Measurements from ENCODE around the gene TRIM24. TPM values are rescaled to one million over a fixed set of nuclear protein-coding genes. Genes with fewer than 3 reads are reported as not detected.
A peak's percentile ranks its signal among the peaks of the same experiment; 100 is the strongest.

Gene TRIM24
- total and polyA plus RNA-seq, 2 of the 13 experiments (the other 11 are each of a cell fraction or from before 2014, with no cell fraction given) = 100 to 106 TPM

- ATAC-seq = peak; percentile 10
These were observed 53.3 kb downstream of the TRIM24 start for GRCh38 chr7:138513344-138513871.

DNA sequence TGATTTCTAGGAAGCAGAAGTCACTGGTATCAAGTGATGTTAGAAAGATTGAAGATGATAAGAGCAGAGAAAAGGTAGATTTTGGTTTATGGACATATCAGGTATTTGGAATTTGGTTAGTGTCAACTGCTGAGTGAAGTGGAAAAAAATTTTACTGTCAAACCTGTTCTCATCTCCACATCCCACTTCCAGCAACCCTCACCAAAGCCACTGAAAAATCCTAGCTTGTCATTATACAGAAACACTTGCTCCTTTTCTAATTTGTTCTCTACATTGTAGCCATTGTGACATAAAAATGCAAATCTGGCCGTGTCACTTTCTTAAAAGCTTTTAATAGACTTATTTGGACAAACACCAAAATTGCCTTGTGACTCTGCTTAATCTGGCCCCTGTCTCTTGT, 54.0 kb downstream of the TRIM24 start:
- FAIRE-seq = no peak
- H3K9me3 ChIP-seq (ENCODE audit: low read length) = no peaks in the 10 kb centered on the region
- H3K36me3 ChIP-seq (replicated peaks in 1 of 2; ENCODE audit: control insufficient read depth in 1 of 2, insufficient read depth in 2 of 2, low read length in 2 of 2) = peaks cover 30 to 80% of the 10 kb centered on the region in 2 experiments
- no peak for ATAC-seq
- H3K79me2 ChIP-seq (ENCODE audit: insufficient read depth, low read length) = peaks cover 89% of the 10 kb centered on the region
- no peak for DNase-seq (ENCODE audit: low spot score)
- no peaks in the 10 kb centered on the region for H3K27me3 ChIP-seq (ENCODE audit: control insufficient read depth in 1 of 2, insufficient read depth in 2 of 2, low read length in 2 of 2)
- peak overlapping the region; percentile 1 for H3K27ac ChIP-seq (ENCODE audit: extremely low read length, insufficient read depth, low read length)
- H3K9ac ChIP-seq (ENCODE audit: insufficient read depth, low read depth, low read length) = no peak overlapping the region
- intact Hi-C loops (cut with micrococcal nuclease; ENCODE audit: unreplicated experiment) (no loop called here), in situ Hi-C loops (cut with HindIII; ENCODE audit: extremely low pct_ligation_motif_present, low pct_unique_long_range_greater_than_20kb) (no loop called here)
- no TSS peak for BruUV-seq (replicated peaks)
- no peak overlapping the region for H2AFZ ChIP-seq (ENCODE audit: low read length)
- CTCF ChIA-PET (ENCODE audit: low intra/inter-chr PET ratio, low total read pairs) = no interaction called here
- H3K4me3 ChIP-seq (replicated peaks in 1 of 3; ENCODE audit: insufficient read depth in 1 of 3, low read depth in 2 of 3, low read length in 3 of 3) = no peak overlapping the region
- peaks cover 45% of the 10 kb centered on the region for H3K4me1 ChIP-seq (ENCODE audit: insufficient read depth, low read length)
- H4K20me1 ChIP-seq (ENCODE audit: insufficient read depth, low read length) = peaks cover 40% of the 10 kb centered on the region
- 90% methylated on average over 1 of the region's 1 CpG for WGBS (ENCODE audit: low lambda C conversion rate)
- H3K4me2 ChIP-seq (ENCODE audit: low read depth, low read length) = no peak overlapping the region
- POLR2A ChIA-PET = no interaction called here
- TF ChIP-seq RBM22 (optimal IDR thresholded peaks at IDR 0.05; ENCODE audit: low read length) (peak; percentile 91), IKZF4 (CRISPR knock-in tag; IDR thresholded peaks at IDR 0.05; ENCODE audit: borderline replicate concordance, low read depth, not compliant biosample characterization) (no peak), ZNF274 (CRISPR knock-in tag; IDR thresholded peaks at IDR 0.05) (no peak), AGO2 (optimal IDR thresholded peaks at IDR 0.05; ENCODE audit: low read depth, low read length) (peak; percentile 67)
- TF ChIP-seq, protein P1, sequence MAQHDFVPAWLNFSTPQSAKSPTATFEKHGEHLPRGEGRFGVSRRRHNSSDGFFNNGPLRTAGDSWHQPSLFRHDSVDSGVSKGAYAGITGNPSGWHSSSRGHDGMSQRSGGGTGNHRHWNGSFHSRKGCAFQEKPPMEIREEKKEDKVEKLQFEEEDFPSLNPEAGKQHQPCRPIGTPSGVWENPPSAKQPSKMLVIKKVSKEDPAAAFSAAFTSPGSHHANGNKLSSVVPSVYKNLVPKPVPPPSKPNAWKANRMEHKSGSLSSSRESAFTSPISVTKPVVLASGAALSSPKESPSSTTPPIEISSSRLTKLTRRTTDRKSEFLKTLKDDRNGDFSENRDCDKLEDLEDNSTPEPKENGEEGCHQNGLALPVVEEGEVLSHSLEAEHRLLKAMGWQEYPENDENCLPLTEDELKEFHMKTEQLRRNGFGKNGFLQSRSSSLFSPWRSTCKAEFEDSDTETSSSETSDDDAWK (CRISPR knock-in tag; IDR thresholded peaks at IDR 0.05) = no peak

More at GRCh38 chr7:138513344-138513871, 53.3 kb downstream of the TRIM24 start:
- CTCF ChIA-PET (ENCODE audit: low intra/inter-chr PET ratio, low total read pairs) = no interaction called here
- Histone ChIP-seq H3K4me2 (ENCODE audit: low read depth, low read length) (no peak overlapping the region), H3K9ac (ENCODE audit: insufficient read depth, low read depth, low read length) (no peak overlapping the region), H3K27me3 (ENCODE audit: control insufficient read depth in 1 of 2, insufficient read depth in 2 of 2, low read length in 2 of 2) (no peaks in the 10 kb centered on the region), H3K9me3 (ENCODE audit: low read length) (no peaks in the 10 kb centered on the region), H4K20me1 (ENCODE audit: insufficient read depth, low read length) (peaks cover 43% of the 10 kb centered on the region), H3K79me2 (ENCODE audit: insufficient read depth, low read length) (peaks cover 92% of the 10 kb centered on the region), H3K4me3 (replicated peaks in 1 of 3; ENCODE audit: insufficient read depth in 1 of 3, low read depth in 2 of 3, low read length in 3 of 3) (no peak overlapping the region), H2AFZ (ENCODE audit: low read length) (no peak overlapping the region), H3K36me3 (replicated peaks in 1 of 2; ENCODE audit: control insufficient read depth in 1 of 2, insufficient read depth in 2 of 2, low read length in 2 of 2) (peaks cover 31 to 76% of the 10 kb centered on the region in 2 experiments), H3K27ac (ENCODE audit: extremely low read length, insufficient read depth, low read length) (peak overlapping the region; percentile 39), H3K4me1 (ENCODE audit: insufficient read depth, low read length) (peaks cover 48% of the 10 kb centered on the region)
- in situ Hi-C loops (cut with HindIII; ENCODE audit: extremely low pct_ligation_motif_present, low pct_unique_long_range_greater_than_20kb) = no loop called here
- 97% methylated on average over 4 of the region's 4 CpGs for WGBS (ENCODE audit: low lambda C conversion rate)
- FAIRE-seq (no peak), DNase-seq (ENCODE audit: low spot score) (no peak)
- POLR2A ChIA-PET = no interaction called here
- peak; percentile 75 for TF ChIP-seq RBM22 (optimal IDR thresholded peaks at IDR 0.05; ENCODE audit: low read length)
- no peak for TF ChIP-seq ZNF234 (CRISPR knock-in tag; conservative IDR thresholded peaks at IDR 0.05)
- intact Hi-C loops (cut with micrococcal nuclease; ENCODE audit: unreplicated experiment) = no loop called here
- no TSS peak for BruUV-seq (replicated peaks)
